WTC11 (cell line): ENCODE data around the gene PTPRCAP. TPM values are rescaled to one million over a fixed set of nuclear protein-coding genes. Genes with fewer than 3 reads are reported as not detected.

Experiments
- ATAC-seq: fragments of 200-7000 bp; cut with Tn5 transposase; 2 replicates; pipeline ENCODE4 v1.10.0; 2021; ENCODE audit warnings: mild to moderate bottlenecking, moderate library complexity
- CTCF ChIA-PET: fragments of 300-600 bp; sonication (Branson Sonifier 250); formaldehyde crosslinking; loops from one replicate; lab custom pipeline; 2021; ENCODE audit warnings: antibody characterized with exemption; lab: Charles Lee
- POLR2A ChIA-PET: fragments of 350-600 bp; sonication (Branson Sonifier 250); formaldehyde crosslinking; loops from one replicate; lab custom pipeline; 2021; ENCODE audit warnings: antibody characterized with exemption; lab: Charles Lee
- DNase-seq: peaks from one replicate; pipeline ENCODE4 v3.0.0; 2021; ENCODE audit warnings: low spot score
- H3K27ac Mint-ChIP-seq: 2 replicates; pipeline ENCODE4 v1.8.0; 2021; ENCODE audit warnings: mixed read lengths
- H3K27me3 Mint-ChIP-seq: 2 replicates; pipeline ENCODE4 v1.8.0; 2021; ENCODE audit warnings: low read depth, mild to moderate bottlenecking, moderate library complexity, mixed read lengths
- H3K36me3 Mint-ChIP-seq: 2 replicates; pipeline ENCODE4 v1.8.0; 2021; ENCODE audit warnings: mixed read lengths
- H3K4me1 Mint-ChIP-seq: 2 replicates; pipeline ENCODE4 v1.8.0; 2022; ENCODE audit warnings: mixed read lengths
- H3K4me3 Mint-ChIP-seq: 2 replicates; pipeline ENCODE4 v1.8.0; 2021; ENCODE audit warnings: mild to moderate bottlenecking, moderate library complexity, mixed read lengths
- H3K9me3 Mint-ChIP-seq: 2 replicates; pipeline ENCODE4 v1.8.0; 2021; ENCODE audit warnings: mixed read lengths
- CREM ChIP-seq: sonication (generic); formaldehyde crosslinking; IDR thresholded peaks from 2 replicates; pipeline ENCODE4 v1.8.1; 2022; ENCODE audit warnings: mild to moderate bottlenecking, missing genetic modification reagents, moderate library complexity
- ESRRA ChIP-seq: sonication (generic); formaldehyde crosslinking; IDR thresholded peaks from 2 replicates; pipeline ENCODE4 v1.8.1; 2022; ENCODE audit warnings: mild to moderate bottlenecking, missing genetic modification reagents, borderline replicate concordance
- JAZF1 ChIP-seq: fragments of 250-450 bp; sonication (Bioruptor Pico); IDR thresholded peaks from 2 replicates; pipeline ENCODE4 v1.9.0; 2021; ENCODE audit warnings: moderate library complexity, mild to moderate bottlenecking, inconsistent platforms
- NFYB ChIP-seq: sonication (generic); formaldehyde crosslinking; conservative IDR thresholded peaks from 2 replicates; pipeline ENCODE4 v1.8.0; 2022; ENCODE audit warnings: low read depth, missing genetic modification reagents
- NR1H2 ChIP-seq: sonication (generic); formaldehyde crosslinking; IDR thresholded peaks from 2 replicates; pipeline ENCODE4 v1.9.0; 2021; ENCODE audit warnings: mild to moderate bottlenecking, moderate library complexity, missing genetic modification reagents
- PRRX2 ChIP-seq: fragments of 250-450 bp; sonication (Bioruptor Pico); IDR thresholded peaks from 2 replicates; pipeline ENCODE4 v1.8.0; 2021; ENCODE audit warnings: mild to moderate bottlenecking
- RELA ChIP-seq: sonication (generic); formaldehyde crosslinking; IDR thresholded peaks from 2 replicates; pipeline ENCODE4 v1.8.1; 2022; ENCODE audit warnings: missing genetic modification reagents, mild to moderate bottlenecking, borderline replicate concordance
- SMAD4 ChIP-seq: sonication (generic); formaldehyde crosslinking; IDR thresholded peaks from 2 replicates; pipeline ENCODE4 v1.8.0; 2022; ENCODE audit warnings: mild to moderate bottlenecking, missing genetic modification reagents
- ZBTB21 ChIP-seq: sonication (generic); formaldehyde crosslinking; IDR thresholded peaks from 2 replicates; pipeline ENCODE4 v1.8.1; 2023; ENCODE audit warnings: mild to moderate bottlenecking, missing genetic modification reagents, borderline replicate concordance
- ZNF416 ChIP-seq: fragments of 250-450 bp; sonication (Bioruptor Pico); IDR thresholded peaks from 2 replicates; pipeline ENCODE4 v1.9.0; 2021; ENCODE audit warnings: mild to moderate bottlenecking, inconsistent platforms
- total RNA-seq: library from RNA; stranded (reverse); gene quantifications from 3 replicates; pipeline ENCODE4 v1.2.3, GENCODE V29; 2021
- TF ChIP-seq, protein P1 (sequence below): fragments of 250-450 bp; sonication (Bioruptor Pico); conservative IDR thresholded peaks from 2 replicates; pipeline ENCODE4 v1.9.0; 2021; ENCODE audit warnings: mild to moderate bottlenecking
- TF ChIP-seq, protein P2 (sequence below): sonication (generic); formaldehyde crosslinking; IDR thresholded peaks from 2 replicates; pipeline ENCODE4 v1.8.1; 2022; ENCODE audit warnings: mild to moderate bottlenecking, moderate library complexity, missing genetic modification reagents
- TF ChIP-seq, protein P3 (sequence below): sonication (generic); formaldehyde crosslinking; IDR thresholded peaks from 2 replicates; pipeline ENCODE4 v1.8.1; 2023; ENCODE audit warnings: mild to moderate bottlenecking, missing genetic modification reagents
- TF ChIP-seq, protein P4 (sequence below): fragments of 250-450 bp; sonication (Bioruptor Pico); IDR thresholded peaks from 2 replicates; pipeline ENCODE4 v1.9.0; 2021; ENCODE audit warnings: mild to moderate bottlenecking
- TF ChIP-seq, protein P5 (sequence below): sonication (generic); formaldehyde crosslinking; conservative IDR thresholded peaks from 2 replicates; pipeline ENCODE4 v1.8.1; 2022; ENCODE audit warnings: mild to moderate bottlenecking, missing genetic modification reagents
- TF ChIP-seq, protein P6 (sequence below): fragments of 250-450 bp; sonication (Bioruptor Pico); IDR thresholded peaks from 2 replicates; pipeline ENCODE4 v1.9.0; 2021; ENCODE audit warnings: mild to moderate bottlenecking, borderline replicate concordance
- TF ChIP-seq, protein P7 (sequence below): sonication (generic); formaldehyde crosslinking; IDR thresholded peaks from 2 replicates; pipeline ENCODE4 v1.8.0; 2022; ENCODE audit warnings: mild to moderate bottlenecking, missing genetic modification reagents
- TF ChIP-seq, protein P8 (sequence below): sonication (generic); formaldehyde crosslinking; IDR thresholded peaks from 2 replicates; pipeline ENCODE4 v1.8.0; 2022; ENCODE audit warnings: mild to moderate bottlenecking, missing genetic modification reagents

The PTPRCAP gene
- total RNA-seq, 1 experiment from 2014 or later: 3.6 TPM

DNA sequence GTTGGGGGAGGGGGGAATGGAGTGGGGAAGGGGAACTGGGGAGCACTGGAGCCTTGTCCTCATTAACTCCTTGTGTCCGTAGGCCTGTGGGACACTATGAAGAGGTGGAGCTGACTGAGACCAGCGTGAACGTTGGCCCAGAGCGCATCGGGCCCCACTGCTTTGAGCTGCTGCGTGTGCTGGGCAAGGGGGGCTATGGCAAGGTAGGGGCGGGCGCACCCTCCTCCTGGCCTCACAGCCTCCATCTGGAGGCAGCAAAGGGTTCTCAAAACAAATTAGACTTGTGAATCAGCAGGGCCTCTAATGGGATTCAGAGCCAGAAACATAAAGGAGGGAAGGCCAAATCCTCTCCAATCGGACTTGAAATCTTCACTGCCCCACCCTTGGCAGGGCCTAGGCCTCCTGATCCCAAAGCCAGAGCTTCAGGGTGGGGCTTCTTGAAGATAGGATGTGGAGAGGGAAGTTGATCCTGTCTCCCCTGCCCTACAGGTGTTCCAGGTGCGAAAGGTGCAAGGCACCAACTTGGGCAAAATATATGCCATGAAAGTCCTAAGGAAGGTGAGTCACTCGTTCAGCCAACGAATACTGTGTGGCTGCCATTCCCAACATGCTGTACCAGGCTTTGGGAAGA, 8.3 kb downstream of the PTPRCAP start (continued):
- TF ChIP-seq, protein P1, sequence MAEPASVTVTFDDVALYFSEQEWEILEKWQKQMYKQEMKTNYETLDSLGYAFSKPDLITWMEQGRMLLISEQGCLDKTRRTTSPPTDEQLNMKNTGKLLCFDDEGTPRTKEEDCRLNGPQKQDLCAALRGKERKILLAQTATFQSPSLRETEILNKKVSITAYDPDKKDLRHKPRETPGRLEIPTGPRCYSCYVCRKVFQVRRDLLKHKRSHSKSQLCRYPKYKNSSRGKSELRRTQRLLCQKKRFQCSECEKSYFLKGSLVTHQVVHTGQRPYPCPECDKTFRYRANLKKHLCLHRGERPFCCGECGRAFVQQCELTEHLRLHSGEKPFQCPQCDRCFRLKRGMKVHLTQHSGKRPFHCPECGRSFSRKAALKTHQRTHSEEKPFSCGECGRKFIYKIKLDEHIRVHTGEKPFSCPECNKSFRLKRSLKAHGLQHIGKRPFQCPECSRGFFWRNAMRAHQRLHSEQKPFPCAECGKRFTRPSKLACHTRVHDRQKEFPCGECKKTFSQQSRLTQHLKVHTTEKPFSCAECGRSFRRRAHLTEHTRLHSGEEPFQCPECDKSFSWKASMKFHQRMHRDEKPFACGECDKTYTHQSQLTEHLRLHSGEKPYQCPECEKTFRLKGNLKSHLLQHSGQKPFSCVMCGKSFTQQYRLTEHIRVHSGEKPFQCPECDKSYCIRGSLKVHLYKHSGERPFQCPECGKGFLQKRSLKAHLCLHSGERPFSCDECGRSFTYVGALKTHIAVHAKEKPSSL (CRISPR knock-in tag): no peak
- TF ChIP-seq JAZF1 (CRISPR knock-in tag): no peak
- no peak for TF ChIP-seq SMAD4

DNA sequence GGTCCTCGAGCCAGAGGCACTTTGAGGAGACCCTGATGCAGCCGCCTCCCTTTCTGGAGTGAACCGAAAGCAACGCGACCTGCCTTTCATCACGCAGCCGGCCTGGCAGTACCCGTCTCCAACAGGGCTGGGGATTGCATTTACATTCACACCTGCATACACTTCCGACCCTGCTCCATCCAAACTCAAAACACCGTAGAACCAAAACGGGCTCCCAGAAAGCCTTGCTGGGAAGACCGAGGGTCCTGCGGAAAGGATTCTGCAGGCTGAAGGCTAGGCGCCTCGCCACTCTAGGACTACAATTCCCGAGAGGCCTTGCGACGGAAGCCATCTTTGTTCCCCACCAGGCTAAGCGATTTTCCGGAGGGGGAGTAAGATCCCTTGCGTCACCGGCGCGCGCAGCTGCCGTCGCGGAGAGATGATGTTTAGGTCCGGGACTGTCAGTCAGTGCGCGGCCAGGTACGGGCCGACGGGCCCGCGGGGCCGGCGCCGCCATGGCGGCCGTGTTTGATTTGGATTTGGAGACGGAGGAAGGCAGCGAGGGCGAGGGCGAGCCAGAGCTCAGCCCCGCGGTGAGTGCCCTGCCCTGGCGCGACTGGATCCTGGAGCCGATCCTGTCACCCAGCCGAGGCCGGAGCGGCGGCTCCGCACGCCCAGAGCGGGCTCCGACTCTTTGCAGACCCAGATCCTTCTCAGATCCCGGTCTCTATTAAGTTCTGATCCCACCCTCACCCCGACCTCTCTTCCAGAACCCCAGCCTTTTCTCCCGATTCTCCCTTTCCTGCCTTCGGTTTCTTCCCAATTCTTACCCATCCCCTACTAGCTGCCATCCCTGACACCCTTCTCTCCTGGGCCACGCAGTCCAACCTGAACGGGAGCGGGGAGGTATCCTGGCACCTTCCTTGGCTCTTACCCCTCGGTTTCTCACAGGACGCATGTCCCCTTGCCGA, 9.2 kb downstream of the PTPRCAP start, which contains the start of gene RPS6KB2:
Gene RPS6KB2 (plus strand): TSS at position 443 of the 950 bp plus-strand sequence. CDS start 52 bp downstream, at position 495.
- Mint-ChIP-seq H3K36me3 (peaks cover 9% of the 10 kb centered on the region), H3K4me3 (peak within 1 kb of the TSS; percentile 97), H3K27ac (peak within 1 kb of the TSS; percentile 93), H3K27me3 (no peaks in the 10 kb centered on the region), H3K4me1 (peaks cover 4% of the 10 kb centered on the region), H3K9me3 (no peaks in the 10 kb centered on the region)
- ATAC-seq (peak; percentile 91), DNase-seq (peak; percentile 100)
- ChIA-PET POLR2A (interaction anchor here (0.9 to 2.7 kb wide), 7 partner anchors 8 to 55 kb away, joined by 3 to 10 read pairs (median 3); partner anchors contain the start of genes AIP, PPP1CA and TMEM134), CTCF (interaction anchor here (0.9 to 4.5 kb wide), 4 partner anchors 9 to 77 kb away, joined by 3 to 23 read pairs (median 3); partner anchors contain the start of genes PPP1CA, PTPRCAP and RAD9A)
- TF ChIP-seq, protein P2, sequence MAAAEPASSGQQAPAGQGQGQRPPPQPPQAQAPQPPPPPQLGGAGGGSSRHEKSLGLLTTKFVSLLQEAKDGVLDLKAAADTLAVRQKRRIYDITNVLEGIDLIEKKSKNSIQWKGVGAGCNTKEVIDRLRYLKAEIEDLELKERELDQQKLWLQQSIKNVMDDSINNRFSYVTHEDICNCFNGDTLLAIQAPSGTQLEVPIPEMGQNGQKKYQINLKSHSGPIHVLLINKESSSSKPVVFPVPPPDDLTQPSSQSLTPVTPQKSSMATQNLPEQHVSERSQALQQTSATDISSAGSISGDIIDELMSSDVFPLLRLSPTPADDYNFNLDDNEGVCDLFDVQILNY (CRISPR knock-in tag): peak; percentile 41; the same call in 1 of the 2 replicates
- TF ChIP-seq, protein P3, sequence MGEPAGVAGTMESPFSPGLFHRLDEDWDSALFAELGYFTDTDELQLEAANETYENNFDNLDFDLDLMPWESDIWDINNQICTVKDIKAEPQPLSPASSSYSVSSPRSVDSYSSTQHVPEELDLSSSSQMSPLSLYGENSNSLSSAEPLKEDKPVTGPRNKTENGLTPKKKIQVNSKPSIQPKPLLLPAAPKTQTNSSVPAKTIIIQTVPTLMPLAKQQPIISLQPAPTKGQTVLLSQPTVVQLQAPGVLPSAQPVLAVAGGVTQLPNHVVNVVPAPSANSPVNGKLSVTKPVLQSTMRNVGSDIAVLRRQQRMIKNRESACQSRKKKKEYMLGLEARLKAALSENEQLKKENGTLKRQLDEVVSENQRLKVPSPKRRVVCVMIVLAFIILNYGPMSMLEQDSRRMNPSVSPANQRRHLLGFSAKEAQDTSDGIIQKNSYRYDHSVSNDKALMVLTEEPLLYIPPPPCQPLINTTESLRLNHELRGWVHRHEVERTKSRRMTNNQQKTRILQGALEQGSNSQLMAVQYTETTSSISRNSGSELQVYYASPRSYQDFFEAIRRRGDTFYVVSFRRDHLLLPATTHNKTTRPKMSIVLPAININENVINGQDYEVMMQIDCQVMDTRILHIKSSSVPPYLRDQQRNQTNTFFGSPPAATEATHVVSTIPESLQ (CRISPR knock-in tag): no peak
- TF ChIP-seq, protein P4, sequence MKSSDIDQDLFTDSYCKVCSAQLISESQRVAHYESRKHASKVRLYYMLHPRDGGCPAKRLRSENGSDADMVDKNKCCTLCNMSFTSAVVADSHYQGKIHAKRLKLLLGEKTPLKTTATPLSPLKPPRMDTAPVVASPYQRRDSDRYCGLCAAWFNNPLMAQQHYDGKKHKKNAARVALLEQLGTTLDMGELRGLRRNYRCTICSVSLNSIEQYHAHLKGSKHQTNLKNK (CRISPR knock-in tag): no peak
- TF ChIP-seq PRRX2 (CRISPR knock-in tag): no peak
- TF ChIP-seq, protein P5, sequence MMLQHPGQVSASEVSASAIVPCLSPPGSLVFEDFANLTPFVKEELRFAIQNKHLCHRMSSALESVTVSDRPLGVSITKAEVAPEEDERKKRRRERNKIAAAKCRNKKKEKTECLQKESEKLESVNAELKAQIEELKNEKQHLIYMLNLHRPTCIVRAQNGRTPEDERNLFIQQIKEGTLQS (CRISPR knock-in tag): 0 out of 2 replicates have a peak, but pooled peaks have one; percentile 49
- TF ChIP-seq, protein P6, sequence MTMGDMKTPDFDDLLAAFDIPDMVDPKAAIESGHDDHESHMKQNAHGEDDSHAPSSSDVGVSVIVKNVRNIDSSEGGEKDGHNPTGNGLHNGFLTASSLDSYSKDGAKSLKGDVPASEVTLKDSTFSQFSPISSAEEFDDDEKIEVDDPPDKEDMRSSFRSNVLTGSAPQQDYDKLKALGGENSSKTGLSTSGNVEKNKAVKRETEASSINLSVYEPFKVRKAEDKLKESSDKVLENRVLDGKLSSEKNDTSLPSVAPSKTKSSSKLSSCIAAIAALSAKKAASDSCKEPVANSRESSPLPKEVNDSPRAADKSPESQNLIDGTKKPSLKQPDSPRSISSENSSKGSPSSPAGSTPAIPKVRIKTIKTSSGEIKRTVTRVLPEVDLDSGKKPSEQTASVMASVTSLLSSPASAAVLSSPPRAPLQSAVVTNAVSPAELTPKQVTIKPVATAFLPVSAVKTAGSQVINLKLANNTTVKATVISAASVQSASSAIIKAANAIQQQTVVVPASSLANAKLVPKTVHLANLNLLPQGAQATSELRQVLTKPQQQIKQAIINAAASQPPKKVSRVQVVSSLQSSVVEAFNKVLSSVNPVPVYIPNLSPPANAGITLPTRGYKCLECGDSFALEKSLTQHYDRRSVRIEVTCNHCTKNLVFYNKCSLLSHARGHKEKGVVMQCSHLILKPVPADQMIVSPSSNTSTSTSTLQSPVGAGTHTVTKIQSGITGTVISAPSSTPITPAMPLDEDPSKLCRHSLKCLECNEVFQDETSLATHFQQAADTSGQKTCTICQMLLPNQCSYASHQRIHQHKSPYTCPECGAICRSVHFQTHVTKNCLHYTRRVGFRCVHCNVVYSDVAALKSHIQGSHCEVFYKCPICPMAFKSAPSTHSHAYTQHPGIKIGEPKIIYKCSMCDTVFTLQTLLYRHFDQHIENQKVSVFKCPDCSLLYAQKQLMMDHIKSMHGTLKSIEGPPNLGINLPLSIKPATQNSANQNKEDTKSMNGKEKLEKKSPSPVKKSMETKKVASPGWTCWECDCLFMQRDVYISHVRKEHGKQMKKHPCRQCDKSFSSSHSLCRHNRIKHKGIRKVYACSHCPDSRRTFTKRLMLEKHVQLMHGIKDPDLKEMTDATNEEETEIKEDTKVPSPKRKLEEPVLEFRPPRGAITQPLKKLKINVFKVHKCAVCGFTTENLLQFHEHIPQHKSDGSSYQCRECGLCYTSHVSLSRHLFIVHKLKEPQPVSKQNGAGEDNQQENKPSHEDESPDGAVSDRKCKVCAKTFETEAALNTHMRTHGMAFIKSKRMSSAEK (CRISPR knock-in tag): no peak
- no peak for TF ChIP-seq ZBTB21 (CRISPR knock-in tag)
- TF ChIP-seq ESRRA (CRISPR knock-in tag): no peak
- peak; percentile 100 for TF ChIP-seq CREM (CRISPR knock-in tag)
- TF ChIP-seq, protein P7, sequence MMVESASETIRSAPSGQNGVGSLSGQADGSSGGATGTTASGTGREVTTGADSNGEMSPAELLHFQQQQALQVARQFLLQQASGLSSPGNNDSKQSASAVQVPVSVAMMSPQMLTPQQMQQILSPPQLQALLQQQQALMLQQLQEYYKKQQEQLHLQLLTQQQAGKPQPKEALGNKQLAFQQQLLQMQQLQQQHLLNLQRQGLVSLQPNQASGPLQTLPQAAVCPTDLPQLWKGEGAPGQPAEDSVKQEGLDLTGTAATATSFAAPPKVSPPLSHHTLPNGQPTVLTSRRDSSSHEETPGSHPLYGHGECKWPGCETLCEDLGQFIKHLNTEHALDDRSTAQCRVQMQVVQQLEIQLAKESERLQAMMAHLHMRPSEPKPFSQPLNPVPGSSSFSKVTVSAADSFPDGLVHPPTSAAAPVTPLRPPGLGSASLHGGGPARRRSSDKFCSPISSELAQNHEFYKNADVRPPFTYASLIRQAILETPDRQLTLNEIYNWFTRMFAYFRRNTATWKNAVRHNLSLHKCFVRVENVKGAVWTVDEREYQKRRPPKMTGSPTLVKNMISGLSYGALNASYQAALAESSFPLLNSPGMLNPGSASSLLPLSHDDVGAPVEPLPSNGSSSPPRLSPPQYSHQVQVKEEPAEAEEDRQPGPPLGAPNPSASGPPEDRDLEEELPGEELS: peak; percentile 83; the same call in 1 of the 2 replicates
- TF ChIP-seq ZNF416 (CRISPR knock-in tag): no peak
- TF ChIP-seq NR1H2: no peak
- TF ChIP-seq, protein P8, sequence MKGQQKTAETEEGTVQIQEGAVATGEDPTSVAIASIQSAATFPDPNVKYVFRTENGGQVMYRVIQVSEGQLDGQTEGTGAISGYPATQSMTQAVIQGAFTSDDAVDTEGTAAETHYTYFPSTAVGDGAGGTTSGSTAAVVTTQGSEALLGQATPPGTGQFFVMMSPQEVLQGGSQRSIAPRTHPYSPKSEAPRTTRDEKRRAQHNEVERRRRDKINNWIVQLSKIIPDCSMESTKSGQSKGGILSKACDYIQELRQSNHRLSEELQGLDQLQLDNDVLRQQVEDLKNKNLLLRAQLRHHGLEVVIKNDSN (CRISPR knock-in tag): peak; percentile 53
- TF ChIP-seq NFYB: no peak
- no peak for TF ChIP-seq RELA
